Measurements from ENCODE around the gene GOLGA7B. TPM values are rescaled to one million over a fixed set of nuclear protein-coding genes. Genes with fewer than 3 reads are reported as not detected.
A peak's percentile ranks its signal among the peaks of the same experiment; 100 is the strongest.

Gene GOLGA7B
- polyA plus RNA-seq (2012; ENCODE audit: insufficient read length, low read depth): 7.7 TPM

DNA sequence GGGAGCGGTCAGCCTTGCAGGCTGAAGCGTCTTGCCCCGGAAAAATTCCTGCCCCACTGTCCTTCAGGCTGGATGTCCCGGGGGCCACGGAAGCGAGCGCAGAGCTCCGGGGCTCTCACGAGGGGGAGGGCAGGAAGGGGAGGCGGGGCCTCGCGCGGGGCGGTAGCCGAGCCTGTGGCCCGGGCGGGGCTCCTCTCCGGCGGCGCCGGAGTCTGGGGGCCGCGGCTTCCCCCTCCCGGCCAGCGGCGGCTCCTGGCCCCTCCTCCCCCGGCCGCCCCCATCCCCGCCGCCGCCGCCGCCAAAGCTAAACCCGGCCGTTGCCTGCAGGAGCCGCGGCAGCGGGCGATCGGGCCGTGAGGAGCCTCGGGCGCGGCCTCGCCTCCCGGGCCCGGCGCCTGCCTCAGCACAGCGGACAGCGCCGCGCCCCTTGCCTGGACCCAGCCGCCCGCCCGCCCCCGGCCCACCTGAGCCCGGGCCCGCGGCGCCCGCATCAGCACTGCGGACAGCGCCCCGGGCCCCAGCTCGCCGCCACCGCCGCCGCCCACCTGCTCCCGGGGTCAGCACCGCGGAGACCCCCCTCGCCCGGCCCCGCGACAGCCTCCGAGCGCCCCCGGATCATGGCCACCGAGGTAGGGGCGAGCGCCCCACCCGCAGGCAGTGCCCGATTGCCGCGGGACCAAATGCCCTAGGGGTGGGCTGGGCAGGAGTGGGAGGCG lies at the start of gene GOLGA7B:
Gene GOLGA7B, plus strand, starts transcription at position 157 of the 716 bp plus-strand sequence. Its CDS starts 461 bp downstream, at position 618.
- TF ChIP-seq TAF1 (IDR thresholded peaks at IDR 0.05; ENCODE audit: borderline replicate concordance, insufficient read depth, low read length): no peak
- peak; percentile 4; the same call in 1 of the 2 replicates for TF ChIP-seq SIN3A (IDR thresholded peaks at IDR 0.05; ENCODE audit: borderline replicate concordance, insufficient read depth, low read length)
- TF ChIP-seq POLR2AphosphoS5 (IDR thresholded peaks at IDR 0.05; ENCODE audit: low read depth, low read length): no peak
- peak; percentile 79 to 93 for TF ChIP-seq REST (IDR thresholded peaks at IDR 0.05; ENCODE audit: insufficient read depth in 1 of 2, low read depth in 2 of 2, low read length in 2 of 2)
- peak; percentile 19 for TF ChIP-seq FOXP2 (optimal IDR thresholded peaks at IDR 0.05; ENCODE audit: borderline replicate concordance, extremely low read depth, extremely low read length, insufficient read depth)

GRCh38 chr10:97800474-97800873 lies 49.2 kb upstream of the GOLGA7B start:
- no peak for TF ChIP-seq TAF1 (IDR thresholded peaks at IDR 0.05; ENCODE audit: borderline replicate concordance, insufficient read depth, low read length)

DNA sequence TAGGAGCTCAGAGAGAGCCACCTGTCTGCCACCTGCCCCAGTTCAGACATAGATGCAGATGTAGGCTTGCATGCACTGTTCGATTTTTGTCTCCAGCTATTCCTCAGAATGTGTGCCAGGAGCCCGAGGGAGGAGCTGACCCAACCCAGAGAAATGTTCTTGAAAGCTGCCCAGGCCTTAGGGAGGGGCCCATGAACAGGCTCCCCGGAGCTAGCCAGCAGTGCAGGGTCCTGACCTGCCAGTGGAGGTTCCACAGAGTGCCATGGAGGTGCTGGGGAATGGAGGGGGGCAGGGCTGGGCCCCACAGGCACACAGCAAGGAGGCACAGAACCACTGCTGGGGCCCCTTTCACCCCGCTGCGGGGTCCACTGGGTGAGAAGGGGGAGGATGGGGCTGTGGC lies 48.2 kb upstream of the GOLGA7B start:
- no peak for TF ChIP-seq POLR2AphosphoS5 (IDR thresholded peaks at IDR 0.05; ENCODE audit: low read depth, low read length)
- TF ChIP-seq REST (IDR thresholded peaks at IDR 0.05; ENCODE audit: insufficient read depth in 1 of 2, low read depth in 2 of 2, low read length in 2 of 2): 0 out of 4 replicates have a peak, but pooled peaks of 1 of the 2 experiments have one; percentile 30

GRCh38 chr10:97805096-97805884 lies 44.4 kb upstream of the GOLGA7B start:
- no peak for TF ChIP-seq REST (IDR thresholded peaks at IDR 0.05; ENCODE audit: insufficient read depth in 1 of 2, low read depth in 2 of 2, low read length in 2 of 2)
- TF ChIP-seq TAF1 (IDR thresholded peaks at IDR 0.05; ENCODE audit: borderline replicate concordance, insufficient read depth, low read length): no peak
- no peak for TF ChIP-seq SIN3A (IDR thresholded peaks at IDR 0.05; ENCODE audit: borderline replicate concordance, insufficient read depth, low read length)
- no peak for TF ChIP-seq POLR2AphosphoS5 (IDR thresholded peaks at IDR 0.05; ENCODE audit: low read depth, low read length)
- no peak for TF ChIP-seq FOXP2 (optimal IDR thresholded peaks at IDR 0.05; ENCODE audit: borderline replicate concordance, extremely low read depth, extremely low read length, insufficient read depth)

GRCh38 chr10:97805949-97806348 lies 43.7 kb upstream of the GOLGA7B start:
- TF ChIP-seq SIN3A (IDR thresholded peaks at IDR 0.05; ENCODE audit: borderline replicate concordance, insufficient read depth, low read length) (no peak), REST (IDR thresholded peaks at IDR 0.05; ENCODE audit: insufficient read depth in 1 of 2, low read depth in 2 of 2, low read length in 2 of 2) (no peak), POLR2AphosphoS5 (IDR thresholded peaks at IDR 0.05; ENCODE audit: low read depth, low read length) (no peak), FOXP2 (optimal IDR thresholded peaks at IDR 0.05; ENCODE audit: borderline replicate concordance, extremely low read depth, extremely low read length, insufficient read depth) (no peak), TAF1 (IDR thresholded peaks at IDR 0.05; ENCODE audit: borderline replicate concordance, insufficient read depth, low read length) (no peak)
